WTC11 (cell line): Measurements from ENCODE around the gene DMWD. TPM values are rescaled to one million over a fixed set of nuclear protein-coding genes. Genes with fewer than 3 reads are reported as not detected.

Experiments used
- ATAC-seq: fragments of 200-7000 bp; cut with Tn5 transposase; 2 replicates; pipeline ENCODE4 v1.10.0; 2021; ENCODE audit warnings: mild to moderate bottlenecking, moderate library complexity
- CTCF ChIA-PET: fragments of 300-600 bp; sonication (Branson Sonifier 250); formaldehyde crosslinking; loops from one replicate; lab custom pipeline; 2021; ENCODE audit warnings: antibody characterized with exemption; lab: Charles Lee
- POLR2A ChIA-PET: fragments of 350-600 bp; sonication (Branson Sonifier 250); formaldehyde crosslinking; loops from one replicate; lab custom pipeline; 2021; ENCODE audit warnings: antibody characterized with exemption; lab: Charles Lee
- DNase-seq: peaks from one replicate; pipeline ENCODE4 v3.0.0; 2021; ENCODE audit warnings: low spot score
- H3K27ac Mint-ChIP-seq: 2 replicates; pipeline ENCODE4 v1.8.0; 2021; ENCODE audit warnings: mixed read lengths
- H3K27me3 Mint-ChIP-seq: 2 replicates; pipeline ENCODE4 v1.8.0; 2021; ENCODE audit warnings: low read depth, mild to moderate bottlenecking, moderate library complexity, mixed read lengths
- H3K36me3 Mint-ChIP-seq: 2 replicates; pipeline ENCODE4 v1.8.0; 2021; ENCODE audit warnings: mixed read lengths
- H3K4me1 Mint-ChIP-seq: 2 replicates; pipeline ENCODE4 v1.8.0; 2022; ENCODE audit warnings: mixed read lengths
- H3K4me3 Mint-ChIP-seq: 2 replicates; pipeline ENCODE4 v1.8.0; 2021; ENCODE audit warnings: mild to moderate bottlenecking, moderate library complexity, mixed read lengths
- H3K9me3 Mint-ChIP-seq: 2 replicates; pipeline ENCODE4 v1.8.0; 2021; ENCODE audit warnings: mixed read lengths
- ARID4B ChIP-seq: sonication (generic); formaldehyde crosslinking; IDR thresholded peaks from 2 replicates; pipeline ENCODE4 v1.8.0; 2023; ENCODE audit warnings: missing genetic modification reagents, mild to moderate bottlenecking, borderline replicate concordance
- ELF4 ChIP-seq: sonication (generic); formaldehyde crosslinking; IDR thresholded peaks from 2 replicates; pipeline ENCODE4 v1.8.1; 2022; ENCODE audit warnings: low read depth, mild to moderate bottlenecking, moderate library complexity, missing genetic modification reagents
- ESRRA ChIP-seq: sonication (generic); formaldehyde crosslinking; IDR thresholded peaks from 2 replicates; pipeline ENCODE4 v1.8.1; 2022; ENCODE audit warnings: mild to moderate bottlenecking, missing genetic modification reagents, borderline replicate concordance
- NFATC4 ChIP-seq: fragments of 250-450 bp; sonication (Bioruptor Pico); IDR thresholded peaks from 2 replicates; pipeline ENCODE4 v1.9.0; 2021; ENCODE audit warnings: mild to moderate bottlenecking
- ZNF532 ChIP-seq: fragments of 250-450 bp; sonication (Bioruptor Pico); IDR thresholded peaks from 2 replicates; pipeline ENCODE4 v1.9.0; 2021; ENCODE audit warnings: mild to moderate bottlenecking, borderline replicate concordance
- total RNA-seq: library from RNA; stranded (reverse); gene quantifications from 3 replicates; pipeline ENCODE4 v1.2.3, GENCODE V29; 2021
- TF ChIP-seq, protein P1 (sequence below): sonication (generic); formaldehyde crosslinking; IDR thresholded peaks from 2 replicates; pipeline ENCODE4 v1.8.1; 2023; ENCODE audit warnings: mild to moderate bottlenecking, missing genetic modification reagents
- TF ChIP-seq, protein P2 (sequence below): sonication (generic); formaldehyde crosslinking; IDR thresholded peaks from 2 replicates; pipeline ENCODE4 v1.8.0; 2022; ENCODE audit warnings: mild to moderate bottlenecking, missing genetic modification reagents

The DMWD gene
- total RNA-seq, 1 experiment from 2014 or later: 60.7 TPM

DNA sequence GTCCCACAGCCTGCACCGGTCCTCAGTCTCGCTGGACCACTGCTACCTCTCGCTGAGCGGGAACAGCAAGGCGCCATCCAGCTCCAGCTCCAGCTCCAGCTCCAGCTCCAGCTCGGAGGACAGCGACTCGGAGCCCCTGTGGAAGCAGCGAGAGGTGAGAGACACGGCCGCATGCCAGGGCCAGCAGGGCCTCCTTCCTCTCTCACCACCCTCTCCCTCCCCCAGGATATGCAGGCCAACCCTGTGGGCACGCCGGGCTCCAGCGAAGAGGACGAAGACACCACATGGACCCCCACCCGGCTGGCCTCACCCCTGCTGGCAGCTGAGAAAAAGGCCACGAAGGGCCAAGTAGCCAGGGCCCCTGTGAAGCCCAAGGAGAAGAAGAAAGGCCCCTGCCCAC lies 30.9 kb downstream of the DMWD start (continued):
- TF ChIP-seq ZNF532 (CRISPR knock-in tag) (no peak), ESRRA (no peak), ELF4 (CRISPR knock-in tag) (no peak), NFATC4 (CRISPR knock-in tag) (no peak)
- TF ChIP-seq, protein P1, sequence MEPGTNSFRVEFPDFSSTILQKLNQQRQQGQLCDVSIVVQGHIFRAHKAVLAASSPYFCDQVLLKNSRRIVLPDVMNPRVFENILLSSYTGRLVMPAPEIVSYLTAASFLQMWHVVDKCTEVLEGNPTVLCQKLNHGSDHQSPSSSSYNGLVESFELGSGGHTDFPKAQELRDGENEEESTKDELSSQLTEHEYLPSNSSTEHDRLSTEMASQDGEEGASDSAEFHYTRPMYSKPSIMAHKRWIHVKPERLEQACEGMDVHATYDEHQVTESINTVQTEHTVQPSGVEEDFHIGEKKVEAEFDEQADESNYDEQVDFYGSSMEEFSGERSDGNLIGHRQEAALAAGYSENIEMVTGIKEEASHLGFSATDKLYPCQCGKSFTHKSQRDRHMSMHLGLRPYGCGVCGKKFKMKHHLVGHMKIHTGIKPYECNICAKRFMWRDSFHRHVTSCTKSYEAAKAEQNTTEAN (CRISPR knock-in tag): no peak
- TF ChIP-seq, all 79 proteins: peak for 0

DNA sequence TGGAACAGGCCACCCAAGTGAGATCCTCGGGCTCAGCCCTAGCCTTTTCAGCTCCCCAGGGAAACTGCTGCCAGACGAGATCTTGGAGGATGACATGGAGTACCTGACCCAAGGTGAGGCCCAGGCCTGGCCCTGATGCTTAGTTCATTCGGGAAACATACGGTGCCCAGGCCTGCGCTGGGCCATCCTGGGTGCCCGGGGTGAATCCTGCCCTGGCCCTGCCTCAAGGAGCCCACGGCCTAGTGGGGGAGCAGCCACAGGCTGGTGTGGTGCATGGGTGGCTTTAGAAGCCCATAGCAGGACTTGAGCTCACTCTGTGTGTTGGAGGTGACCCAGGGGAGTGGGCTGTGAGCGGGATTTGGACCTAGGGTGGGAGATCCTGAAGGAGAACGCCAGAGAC lies 33.7 kb downstream of the DMWD start:
- H3K4me1 Mint-ChIP-seq: peaks cover under 1% of the 10 kb centered on the region; the same call in 1 of the 2 replicates
- CTCF ChIA-PET: interaction anchor here (1.6 to 1.8 kb wide), 2 partner anchors 10 to 12 kb away, joined by 5 to 8 read pairs; partner anchors contain the start of gene SIX5
- TF ChIP-seq, protein P2, sequence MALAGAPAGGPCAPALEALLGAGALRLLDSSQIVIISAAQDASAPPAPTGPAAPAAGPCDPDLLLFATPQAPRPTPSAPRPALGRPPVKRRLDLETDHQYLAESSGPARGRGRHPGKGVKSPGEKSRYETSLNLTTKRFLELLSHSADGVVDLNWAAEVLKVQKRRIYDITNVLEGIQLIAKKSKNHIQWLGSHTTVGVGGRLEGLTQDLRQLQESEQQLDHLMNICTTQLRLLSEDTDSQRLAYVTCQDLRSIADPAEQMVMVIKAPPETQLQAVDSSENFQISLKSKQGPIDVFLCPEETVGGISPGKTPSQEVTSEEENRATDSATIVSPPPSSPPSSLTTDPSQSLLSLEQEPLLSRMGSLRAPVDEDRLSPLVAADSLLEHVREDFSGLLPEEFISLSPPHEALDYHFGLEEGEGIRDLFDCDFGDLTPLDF (CRISPR knock-in tag): no peak
- TF ChIP-seq ARID4B (no peak), ZNF532 (CRISPR knock-in tag) (no peak)
- DNase-seq (no peak), ATAC-seq (no peak)
- H3K36me3 Mint-ChIP-seq: no peaks in the 10 kb centered on the region
- no peak overlapping the region for H3K4me3 Mint-ChIP-seq
- H3K9me3 Mint-ChIP-seq: no peaks in the 10 kb centered on the region
- H3K27me3 Mint-ChIP-seq: peaks cover 23% of the 10 kb centered on the region
- H3K27ac Mint-ChIP-seq: no peak overlapping the region
- POLR2A ChIA-PET: interaction anchor here (1.0 kb wide), 1 partner anchor 10 kb away, joined by 3 read pairs; the partner anchor contains the start of gene SIX5
